HG03469 (cell line): ENCODE data around the gene TTYH3.
"Not testable (repeated sequence)": the region's sequence is repeated elsewhere in the genome, so short reads cannot be mapped to it uniquely, and the experiment has no call there.

Experiments
- ATAC-seq: cut with Tn5 transposase; IDR thresholded peaks from one replicate; pipeline ENCODE4 v1.9.1; 2021; ENCODE audit warnings: mild to moderate bottlenecking, moderate library complexity, moderate number of reproducible peaks; ENCODE audit not compliant: unreplicated experiment

The TTYH3 gene

DNA sequence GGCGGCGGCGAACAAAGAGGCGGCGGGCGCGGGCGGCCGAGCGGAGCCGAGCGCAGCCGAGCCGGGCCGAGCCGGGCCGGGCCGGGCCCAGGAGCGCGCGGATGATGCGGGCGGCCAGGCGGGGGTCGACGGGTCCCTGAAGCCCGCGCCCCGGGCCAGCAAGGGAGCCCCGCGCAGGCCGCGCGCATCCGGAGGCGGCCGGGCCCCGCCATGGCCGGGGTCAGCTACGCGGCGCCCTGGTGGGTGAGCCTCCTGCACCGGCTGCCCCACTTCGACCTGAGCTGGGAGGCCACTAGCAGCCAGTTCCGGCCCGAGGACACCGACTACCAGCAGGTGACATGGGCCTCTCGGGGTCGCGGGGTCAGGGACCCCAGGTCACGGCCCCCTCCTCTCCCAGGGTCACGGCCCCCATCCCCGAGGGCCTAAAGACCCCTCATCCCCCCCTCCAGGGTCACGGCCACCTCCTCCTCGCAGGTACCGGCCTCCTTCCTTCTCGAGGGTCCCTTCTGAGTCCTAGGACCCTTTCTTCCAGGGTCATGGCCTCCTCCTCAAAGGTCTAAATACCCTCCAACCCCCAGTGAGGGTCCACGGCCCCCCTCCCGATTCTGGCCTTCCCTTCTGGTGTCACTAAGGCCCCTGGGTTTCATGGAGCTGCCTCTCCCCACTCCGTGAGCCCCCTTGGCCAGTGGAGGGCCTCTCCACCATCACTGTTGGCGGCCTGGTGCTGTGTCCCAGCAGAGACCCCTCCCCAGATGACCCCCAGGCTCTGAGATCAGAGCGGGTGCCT, at the start of gene TTYH3:
Gene TTYH3 (plus strand): TSS at position 41 of the 787 bp plus-strand sequence. CDS start 170 bp downstream, at position 211.
- ATAC-seq = no peak

- no peak for ATAC-seq
These were observed 49.6 kb upstream of the TTYH3 start for GRCh38 chr7:2582006-2582735.

DNA sequence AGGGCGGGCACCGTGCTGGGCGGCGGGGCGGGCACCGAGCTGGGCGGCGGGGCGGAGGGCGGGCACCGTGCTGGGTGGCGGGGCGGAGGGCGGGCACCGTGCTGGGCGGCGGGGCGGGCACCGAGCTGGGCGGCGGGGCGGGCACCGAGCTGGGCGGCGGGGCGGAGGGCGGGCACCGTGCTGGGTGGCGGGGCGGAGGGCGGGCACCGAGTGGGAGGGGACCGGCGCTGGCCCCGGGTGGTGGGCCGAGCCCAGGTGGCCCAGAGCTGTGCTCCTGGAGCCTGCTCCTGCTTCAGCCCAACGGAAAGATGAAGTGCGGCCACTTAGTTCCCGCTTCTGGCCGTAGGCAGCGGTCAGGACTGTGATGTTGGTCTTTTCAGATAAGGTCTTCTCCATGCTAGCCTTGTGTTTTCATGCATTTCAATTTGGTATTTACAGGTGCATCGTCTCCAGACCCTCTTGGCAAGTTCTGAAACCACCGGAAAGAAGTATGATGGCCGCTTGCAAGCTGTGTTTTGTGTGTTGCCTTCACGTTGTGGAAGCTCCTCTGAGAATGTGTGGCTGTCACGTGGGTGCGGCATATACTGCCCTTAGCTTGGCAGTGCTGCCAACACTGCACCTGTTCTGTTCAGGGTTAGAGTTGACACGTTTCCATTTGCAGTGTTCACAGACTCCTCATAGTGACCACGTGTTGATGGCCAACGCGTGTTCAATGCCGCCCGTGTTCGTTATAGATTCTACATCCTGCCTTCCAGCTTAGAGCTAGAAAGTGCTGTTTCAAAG, 47.8 kb upstream of the TTYH3 start:
- ATAC-seq = no peak

DNA sequence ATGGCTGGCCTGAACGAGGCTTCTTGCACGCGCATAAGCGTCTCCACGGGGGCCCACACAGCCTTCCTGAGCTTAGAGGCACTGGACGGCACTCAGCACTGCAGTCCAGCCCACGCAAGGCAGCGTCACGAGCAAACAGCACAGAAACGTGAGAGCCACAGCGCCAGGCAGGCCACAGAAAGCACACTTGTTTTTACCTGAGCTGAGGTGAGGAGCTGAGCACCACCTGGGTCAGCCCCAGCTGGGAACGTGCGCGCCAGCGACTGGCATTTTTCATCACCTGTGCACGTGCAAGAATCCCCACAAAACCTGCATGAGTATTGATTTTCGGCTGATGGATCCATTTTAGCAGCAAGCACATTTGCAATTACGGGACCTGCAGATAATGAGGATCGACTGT, 46.3 kb upstream of the TTYH3 start:
- ATAC-seq = no peak

DNA sequence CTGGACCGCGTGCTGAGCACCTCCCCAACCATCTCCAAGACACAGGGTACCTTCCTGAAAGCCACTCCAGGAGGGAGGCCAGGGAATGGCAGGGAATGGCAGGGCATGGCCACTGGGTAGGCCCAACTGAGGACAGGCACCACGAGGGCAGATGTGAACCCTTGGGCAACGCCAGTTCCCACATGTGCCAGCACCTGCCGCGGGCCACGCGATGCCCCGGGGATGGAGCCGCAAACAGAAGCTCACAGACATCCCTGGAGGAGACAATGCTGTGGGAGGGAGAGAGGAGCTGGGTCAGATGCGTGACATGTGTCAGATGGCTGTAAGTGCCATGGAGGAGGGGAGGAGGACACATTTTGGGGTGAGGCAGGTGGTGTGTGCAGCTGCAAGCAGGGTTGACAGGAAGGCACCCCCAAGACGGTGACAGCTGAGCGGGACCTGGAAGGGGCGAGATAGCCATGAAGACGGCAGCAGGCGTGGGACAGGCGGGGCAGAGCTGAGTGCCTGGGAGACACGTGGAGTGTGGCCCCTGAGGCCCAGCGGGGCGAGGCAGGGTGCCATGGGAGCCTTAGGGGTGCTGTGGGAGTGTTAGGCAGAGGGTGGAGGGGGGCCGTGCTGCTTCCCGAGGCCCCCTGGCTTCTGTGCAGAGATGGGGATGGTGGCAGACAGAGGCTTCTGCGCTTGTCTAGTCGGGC, 45.3 kb upstream of the TTYH3 start:
- no peak for ATAC-seq

DNA sequence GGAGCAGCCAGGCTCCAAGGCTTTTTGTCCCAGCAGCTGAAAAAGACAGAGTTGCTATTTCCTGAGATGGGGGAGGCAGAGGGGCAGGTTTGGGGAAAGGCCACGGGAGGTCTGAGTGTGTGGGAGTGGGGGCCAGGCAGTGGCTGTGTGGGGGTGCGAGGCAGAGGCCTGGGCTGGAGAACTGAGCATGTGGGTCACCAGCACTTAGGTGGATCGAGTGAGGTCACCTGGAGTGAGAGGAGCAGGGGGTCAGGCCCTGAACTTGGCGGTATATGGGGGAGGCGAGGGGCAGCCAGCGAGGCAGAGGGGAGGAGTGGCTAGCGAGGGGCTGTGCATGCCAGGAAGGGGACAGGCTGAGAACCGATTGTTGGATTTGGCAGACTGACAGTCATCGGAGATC, 44.7 kb upstream of the TTYH3 start:
- ATAC-seq = no peak

GRCh38 chr7:2587778-2588177, 44.0 kb upstream of the TTYH3 start:
- ATAC-seq = no peak

DNA sequence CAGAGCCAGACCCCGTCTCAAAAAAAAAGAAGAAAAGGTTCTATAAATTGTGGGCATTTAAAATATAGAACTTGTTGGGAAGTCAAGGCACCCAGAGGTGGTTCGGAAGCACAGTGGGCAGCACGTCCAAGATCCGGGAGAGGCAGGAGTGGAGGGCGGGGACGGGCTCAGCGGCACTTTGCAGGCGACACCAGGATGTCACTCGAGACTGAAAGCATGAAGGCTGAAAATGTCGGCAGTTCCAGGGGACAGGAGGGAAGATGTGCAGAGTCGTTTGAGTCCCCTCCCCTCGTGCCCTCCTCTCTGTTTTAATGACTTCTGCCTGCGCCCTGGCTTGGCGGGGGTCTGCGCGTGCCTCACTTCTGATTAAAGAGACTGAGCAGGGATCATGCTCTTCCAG, 42.4 kb upstream of the TTYH3 start:
- ATAC-seq = no peak

GRCh38 chr7:2589941-2590340, 41.8 kb upstream of the TTYH3 start:
- ATAC-seq = not testable (repeated sequence)

DNA sequence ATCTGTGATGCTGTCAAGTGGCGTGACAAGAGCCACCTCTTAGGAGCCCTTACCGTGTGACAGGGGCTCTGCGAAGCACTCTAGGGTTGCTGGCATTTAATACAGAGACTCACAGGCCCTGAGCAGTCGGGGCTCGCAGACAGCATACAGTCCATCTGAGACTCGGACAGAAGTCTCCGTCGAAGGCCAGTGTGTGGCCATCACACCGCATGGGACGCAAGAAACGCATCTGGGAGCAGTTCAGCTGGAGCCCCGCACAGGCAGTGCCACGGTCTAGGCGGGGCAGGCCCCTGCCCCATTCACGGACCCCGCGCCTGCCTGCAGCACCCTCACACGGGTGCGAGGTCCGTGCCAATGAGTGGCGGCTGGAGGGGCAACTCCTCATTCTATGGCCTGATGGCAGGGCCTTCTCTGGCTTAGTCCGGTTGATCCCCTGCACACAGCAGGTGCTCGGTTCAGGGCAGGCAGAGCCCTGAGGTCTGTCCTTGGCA, 39.4 kb upstream of the TTYH3 start:
- ATAC-seq = no peak

GRCh38 chr7:2593036-2593727, 38.6 kb upstream of the TTYH3 start:
- no peak for ATAC-seq

DNA sequence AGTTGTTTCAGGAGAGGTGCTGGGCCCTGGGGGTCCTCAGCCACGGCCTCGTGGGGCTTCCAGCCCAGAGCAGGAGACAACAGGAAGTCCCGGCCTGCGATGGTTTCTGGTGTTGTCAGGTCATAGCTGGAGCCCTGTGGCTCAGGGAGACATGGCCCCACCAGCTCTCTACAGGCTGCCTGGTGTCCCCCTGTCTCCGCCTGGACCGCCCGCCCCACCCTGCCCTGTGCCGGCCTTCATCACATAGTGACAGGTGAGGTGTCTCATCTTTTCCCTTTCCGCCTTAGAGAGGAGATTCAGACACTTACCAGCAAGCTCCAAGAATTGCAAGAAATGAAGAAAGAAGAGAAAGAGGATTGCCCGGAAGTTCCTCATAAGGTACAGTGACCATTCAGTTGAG, 37.2 kb upstream of the TTYH3 start:
- ATAC-seq = no peak

- no peak for ATAC-seq
These were observed 36.4 kb upstream of the TTYH3 start for GRCh38 chr7:2595258-2595860.

DNA sequence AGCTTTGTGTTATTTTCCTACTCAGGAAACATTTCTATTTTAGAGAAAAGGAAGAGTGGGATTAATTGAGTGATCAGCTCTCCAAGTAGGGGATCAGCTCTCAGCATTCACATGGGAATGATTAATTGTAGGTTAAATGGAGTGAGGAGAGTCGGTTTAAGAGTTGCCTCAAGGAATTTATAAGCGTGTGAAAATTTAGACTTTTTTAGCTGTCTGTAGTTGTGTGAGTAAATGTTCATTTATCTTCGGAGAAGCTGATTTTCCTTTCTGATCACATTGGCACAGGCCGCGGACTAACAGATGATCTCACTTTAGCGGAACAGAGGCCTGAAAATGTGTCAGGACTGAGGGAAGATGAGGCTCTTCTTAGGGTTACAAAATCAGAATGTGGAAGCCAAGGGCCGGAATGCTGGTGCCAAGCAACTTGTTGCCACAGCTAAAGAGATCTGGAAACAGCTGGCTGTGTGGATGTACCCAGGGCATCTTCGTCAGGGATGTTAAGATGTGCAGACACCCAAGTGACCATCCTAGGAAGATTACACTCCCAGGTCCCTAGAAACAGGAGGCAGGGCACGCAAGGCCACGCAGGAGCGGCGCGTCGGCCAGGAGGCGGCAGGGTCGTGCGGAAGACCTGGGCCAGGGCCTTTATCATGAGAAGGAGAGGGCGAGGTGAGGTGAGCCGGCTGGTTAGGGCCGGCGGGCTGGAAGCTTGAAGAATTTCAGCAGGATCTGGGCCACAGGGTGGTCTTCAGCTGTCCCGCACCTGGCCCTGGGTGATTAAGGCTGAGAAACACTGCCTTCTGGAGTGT, 35.1 kb upstream of the TTYH3 start:
- no peak for ATAC-seq

- no peak for ATAC-seq
These were observed 34.5 kb upstream of the TTYH3 start for GRCh38 chr7:2597273-2597640.

- no peak for ATAC-seq
These were observed 33.5 kb upstream of the TTYH3 start for GRCh38 chr7:2598154-2598823.

GRCh38 chr7:2601065-2601464, 30.7 kb upstream of the TTYH3 start:
- ATAC-seq = no peak

DNA sequence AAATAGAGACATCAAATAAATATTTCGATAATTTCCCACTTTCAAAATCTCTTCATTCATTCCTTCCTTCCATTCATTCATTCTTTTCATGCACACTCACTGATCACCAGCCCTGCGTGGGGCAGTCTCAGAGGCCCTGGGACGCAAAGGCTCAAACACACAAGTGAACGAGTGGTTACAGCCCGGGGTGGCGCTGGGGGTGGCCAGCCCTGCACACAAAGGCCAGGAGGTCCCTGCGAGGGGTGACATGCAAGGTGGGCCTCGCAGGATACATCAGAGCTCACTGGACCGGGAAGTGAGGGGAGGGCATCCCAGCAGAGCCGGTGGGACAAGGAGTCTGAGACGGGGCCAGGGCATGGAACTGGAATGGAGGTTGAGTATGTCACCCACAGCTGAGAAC, 29.9 kb upstream of the TTYH3 start:
- ATAC-seq = no peak
